T1000 (cell line): ENCODE results near the gene ZC3H13.
"Not testable (repeated sequence)": the region's sequence is repeated elsewhere in the genome, so short reads cannot be mapped to it uniquely, and the experiment has no call there.

ENCODE experiments used
- DNase-seq: peaks from one replicate; lab custom pipeline; 2025; ENCODE audit warnings: mixed read lengths; lab: John Stamatoyannopoulos, UW

Gene ZC3H13

GRCh38 chr13:46010148-46010547 lies 42.4 kb downstream of the ZC3H13 start:
- DNase-seq, result no peak

- no peak for DNase-seq
Observed at GRCh38 chr13:46008631-46009030, 43.9 kb downstream of the ZC3H13 start.

- no peak for DNase-seq
Observed at GRCh38 chr13:46006688-46007452, 45.7 kb downstream of the ZC3H13 start.

GRCh38 chr13:46004491-46004890 lies 48.1 kb downstream of the ZC3H13 start:
- DNase-seq, result no peak

- DNase-seq, result no peak
Observed at GRCh38 chr13:45996631-45997030, 55.9 kb downstream of the ZC3H13 start.

GRCh38 chr13:45995245-45995644 lies 57.3 kb downstream of the ZC3H13 start:
- DNase-seq, result no peak

GRCh38 chr13:45994752-45995151 lies 57.8 kb downstream of the ZC3H13 start:
- no peak for DNase-seq

- no peak for DNase-seq
Observed at GRCh38 chr13:45989607-45990006, 62.9 kb downstream of the ZC3H13 start.

- DNase-seq, result not testable (repeated sequence)
Observed at GRCh38 chr13:45981127-45981526, 71.4 kb downstream of the ZC3H13 start.

GRCh38 chr13:45975337-45975736 lies 77.2 kb downstream of the ZC3H13 start:
- DNase-seq, result no peak

GRCh38 chr13:45974500-45974899 lies 78.0 kb downstream of the ZC3H13 start:
- DNase-seq, result no peak

GRCh38 chr13:45967589-45967988 lies 85.0 kb downstream of the ZC3H13 start:
- no peak for DNase-seq

GRCh38 chr13:45966715-45967114 lies 85.8 kb downstream of the ZC3H13 start:
- DNase-seq, result no peak

- DNase-seq, result no peak
Observed at GRCh38 chr13:45961468-45961867, 91.1 kb downstream of the ZC3H13 start.

- DNase-seq, result no peak
Observed at GRCh38 chr13:45954836-45955800, 97.4 kb downstream of the ZC3H13 start.

GRCh38 chr13:45953082-45953481 lies 99.5 kb downstream of the ZC3H13 start:
- DNase-seq, result no peak

GRCh38 chr13:45951724-45952123 lies 100.8 kb downstream of the ZC3H13 start:
- no peak for DNase-seq

GRCh38 chr13:45951166-45951565 lies 101.4 kb downstream of the ZC3H13 start:
- DNase-seq, result no peak

GRCh38 chr13:45950386-45951000 lies 102.1 kb downstream of the ZC3H13 start:
- no peak for DNase-seq

GRCh38 chr13:45949161-45949560 lies 103.4 kb downstream of the ZC3H13 start:
- no peak for DNase-seq

GRCh38 chr13:45943965-45944364 lies 108.6 kb downstream of the ZC3H13 start:
- DNase-seq, result no peak

GRCh38 chr13:45943120-45943519 lies 109.4 kb downstream of the ZC3H13 start:
- no peak for DNase-seq

- no peak for DNase-seq
Observed at GRCh38 chr13:45941261-45941660, 111.3 kb downstream of the ZC3H13 start.
